ENCODE results near the gene ASXL3. TPM values are rescaled to one million over a fixed set of nuclear protein-coding genes. Genes with fewer than 3 reads are reported as not detected.

Gene ASXL3
- total and polyA plus RNA-seq, 12 donors: 0.06 to 3.9 (median 0.22) TPM

DNA sequence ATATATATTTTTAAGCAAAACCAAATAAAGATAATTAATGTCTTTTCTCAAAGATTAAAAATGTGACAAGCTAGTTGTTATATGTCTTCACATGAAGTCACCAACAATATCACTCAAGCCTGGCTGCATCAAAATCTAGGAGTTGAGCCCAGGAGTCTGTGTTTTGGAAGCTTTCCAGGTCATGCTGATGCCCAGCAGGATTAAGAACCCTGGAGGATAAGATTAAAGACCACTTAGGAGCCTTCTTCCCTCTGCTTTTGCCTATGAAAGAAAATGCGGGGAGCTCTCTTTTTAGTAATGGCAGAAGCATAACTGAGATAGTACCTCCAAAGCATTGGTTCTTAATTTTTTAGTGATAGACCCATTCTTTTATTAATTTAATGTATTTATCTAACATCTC lies 157.4 kb downstream of the ASXL3 start:
- H3K27ac ChIP-seq: no peak overlapping the region
- H3K9me3 ChIP-seq (replicated peaks in 1 of 3): no peaks in the 10 kb centered on the region
- no peaks in the 10 kb centered on the region for H3K27me3 ChIP-seq
- no peak for DNase-seq
- no peaks in the 10 kb centered on the region for H3K4me1 ChIP-seq (replicated peaks in 1 of 2)
- H3K36me3 ChIP-seq (replicated peaks in 1 of 2): no peaks in the 10 kb centered on the region
- WGBS, 4 donors: 85 to 100% (median 92%) methylated on average over 1 of the region's 1 CpG
- H3K4me3 ChIP-seq: no peak overlapping the region
- TF ChIP-seq, protein P1, sequence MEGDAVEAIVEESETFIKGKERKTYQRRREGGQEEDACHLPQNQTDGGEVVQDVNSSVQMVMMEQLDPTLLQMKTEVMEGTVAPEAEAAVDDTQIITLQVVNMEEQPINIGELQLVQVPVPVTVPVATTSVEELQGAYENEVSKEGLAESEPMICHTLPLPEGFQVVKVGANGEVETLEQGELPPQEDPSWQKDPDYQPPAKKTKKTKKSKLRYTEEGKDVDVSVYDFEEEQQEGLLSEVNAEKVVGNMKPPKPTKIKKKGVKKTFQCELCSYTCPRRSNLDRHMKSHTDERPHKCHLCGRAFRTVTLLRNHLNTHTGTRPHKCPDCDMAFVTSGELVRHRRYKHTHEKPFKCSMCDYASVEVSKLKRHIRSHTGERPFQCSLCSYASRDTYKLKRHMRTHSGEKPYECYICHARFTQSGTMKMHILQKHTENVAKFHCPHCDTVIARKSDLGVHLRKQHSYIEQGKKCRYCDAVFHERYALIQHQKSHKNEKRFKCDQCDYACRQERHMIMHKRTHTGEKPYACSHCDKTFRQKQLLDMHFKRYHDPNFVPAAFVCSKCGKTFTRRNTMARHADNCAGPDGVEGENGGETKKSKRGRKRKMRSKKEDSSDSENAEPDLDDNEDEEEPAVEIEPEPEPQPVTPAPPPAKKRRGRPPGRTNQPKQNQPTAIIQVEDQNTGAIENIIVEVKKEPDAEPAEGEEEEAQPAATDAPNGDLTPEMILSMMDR (IDR thresholded peaks at IDR 0.05): no peak
- no peak for TF ChIP-seq POLR2A (IDR thresholded peaks at IDR 0.05)
- intact Hi-C loops (cut with DNase I): no loop called here

DNA sequence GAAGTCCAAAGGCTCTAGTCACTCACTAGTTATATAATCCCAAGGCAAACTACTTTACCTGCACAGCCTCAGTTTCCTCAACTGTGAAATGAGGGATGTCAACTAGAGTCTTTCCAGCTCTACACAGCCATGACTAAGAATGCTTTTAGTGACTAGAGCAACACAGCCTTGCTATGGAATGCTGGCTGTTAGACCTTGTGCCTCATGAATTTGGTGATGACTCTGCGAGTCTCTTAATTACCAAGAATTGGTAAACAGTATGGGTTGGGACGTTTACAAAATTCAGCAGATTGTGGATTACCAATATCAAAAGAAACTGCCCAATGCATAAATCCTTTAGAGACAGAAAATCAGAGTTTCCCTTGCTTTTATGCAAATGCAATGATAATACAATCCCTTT lies 163.7 kb downstream of the ASXL3 start:
- intact Hi-C loops (cut with DNase I): no loop called here
- Histone ChIP-seq H3K9me3 (replicated peaks in 1 of 3) (no peaks in the 10 kb centered on the region), H3K27me3 (no peaks in the 10 kb centered on the region), H3K36me3 (replicated peaks in 1 of 2) (no peaks in the 10 kb centered on the region), H3K4me1 (replicated peaks in 1 of 2) (no peaks in the 10 kb centered on the region), H3K27ac (no peak overlapping the region), H3K4me3 (no peak overlapping the region)
- no peak for DNase-seq
- 77 to 80% (median 77%) methylated on average over 2 of the region's 2 CpGs for WGBS, 4 donors
- TF ChIP-seq POLR2A (IDR thresholded peaks at IDR 0.05): no peak
- TF ChIP-seq, protein P1 (IDR thresholded peaks at IDR 0.05): no peak

DNA sequence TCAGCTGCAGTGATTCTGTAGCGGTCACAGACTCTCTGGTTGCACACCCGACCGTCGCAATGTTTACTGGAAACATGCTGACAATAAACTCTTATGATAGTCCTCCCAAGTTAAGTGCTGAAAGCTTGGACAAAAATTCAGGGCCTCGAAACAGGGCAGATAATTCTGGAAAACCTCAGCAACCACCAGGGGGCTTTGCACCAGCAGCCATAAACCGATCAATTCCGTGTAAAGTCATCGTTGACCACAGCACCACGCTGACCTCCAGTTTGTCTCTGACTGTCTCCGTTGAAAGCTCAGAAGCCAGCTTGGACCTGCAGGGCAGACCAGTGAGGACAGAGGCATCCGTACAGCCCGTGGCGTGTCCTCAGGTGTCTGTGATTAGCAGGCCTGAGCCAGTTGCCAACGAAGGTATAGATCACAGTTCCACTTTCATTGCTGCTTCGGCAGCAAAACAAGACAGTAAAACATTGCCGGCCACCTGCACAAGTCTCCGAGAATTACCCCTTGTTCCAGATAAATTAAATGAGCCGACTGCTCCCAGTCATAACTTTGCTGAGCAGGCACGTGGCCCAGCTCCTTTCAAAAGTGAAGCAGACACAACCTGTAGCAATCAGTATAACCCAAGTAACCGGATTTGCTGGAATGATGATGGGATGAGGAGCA lies 166.1 kb downstream of the ASXL3 start:
- no peaks in the 10 kb centered on the region for H3K27me3 ChIP-seq
- TF ChIP-seq, protein P1 (IDR thresholded peaks at IDR 0.05): no peak
- no peak for TF ChIP-seq POLR2A (IDR thresholded peaks at IDR 0.05)
- H3K9me3 ChIP-seq (replicated peaks in 1 of 3): no peaks in the 10 kb centered on the region
- intact Hi-C loops (cut with DNase I): no loop called here
- no peaks in the 10 kb centered on the region for H3K36me3 ChIP-seq (replicated peaks in 1 of 2)
- H3K4me1 ChIP-seq (replicated peaks in 1 of 2): no peaks in the 10 kb centered on the region
- 78 to 88% (median 85%) methylated on average over 14 to 20 of the region's 20 CpGs for WGBS, 4 donors
- H3K27ac ChIP-seq: no peak overlapping the region
- DNase-seq: no peak
- H3K4me3 ChIP-seq: no peak overlapping the region

DNA sequence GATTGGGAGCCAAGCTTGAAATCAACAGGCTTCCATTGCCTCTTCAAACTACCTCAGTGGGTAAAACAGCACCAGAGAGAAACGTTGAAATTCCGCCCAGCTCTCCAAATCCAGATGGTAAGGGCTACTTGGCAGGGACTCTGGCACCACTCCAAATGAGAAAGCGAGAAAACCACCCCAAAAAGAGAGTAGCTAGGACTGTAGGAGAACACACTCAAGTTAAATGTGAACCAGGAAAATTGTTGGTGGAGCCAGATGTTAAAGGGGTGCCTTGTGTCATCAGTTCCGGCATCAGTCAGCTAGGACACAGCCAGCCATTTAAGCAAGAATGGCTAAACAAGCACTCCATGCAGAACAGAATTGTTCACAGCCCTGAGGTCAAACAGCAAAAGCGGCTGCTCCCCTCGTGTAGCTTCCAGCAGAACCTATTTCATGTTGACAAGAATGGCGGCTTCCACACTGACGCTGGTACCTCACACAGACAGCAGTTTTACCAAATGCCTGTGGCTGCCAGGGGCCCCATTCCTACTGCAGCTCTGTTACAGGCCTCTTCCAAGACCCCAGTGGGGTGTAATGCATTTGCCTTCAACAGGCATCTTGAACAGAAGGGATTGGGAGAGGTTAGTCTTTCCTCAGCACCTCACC lies 167.3 kb downstream of the ASXL3 start:
- Histone ChIP-seq H3K36me3 (replicated peaks in 1 of 2) (no peaks in the 10 kb centered on the region), H3K27me3 (no peaks in the 10 kb centered on the region), H3K4me1 (replicated peaks in 1 of 2) (no peaks in the 10 kb centered on the region), H3K4me3 (no peak overlapping the region), H3K9me3 (replicated peaks in 1 of 3) (no peaks in the 10 kb centered on the region), H3K27ac (no peak overlapping the region)
- TF ChIP-seq, protein P1 (IDR thresholded peaks at IDR 0.05): no peak
- no peak for TF ChIP-seq POLR2A (IDR thresholded peaks at IDR 0.05)
- intact Hi-C loops (cut with DNase I): no loop called here
- WGBS, 4 donors: 82 to 94% (median 85%) methylated on average over 8 of the region's 8 CpGs
- DNase-seq: no peak

Measured in adrenal gland (tissue), 12 donors.